Fibroblast of pulmonary artery (primary cell): ENCODE measurements around the gene COL5A1.

ENCODE experiments used
- DNase-seq: peaks from one replicate; pipeline ENCODE4 v3.0.0-alpha.2; 2010; ENCODE audit warnings: low read depth
- H3K4me3 ChIP-seq: replicated peaks from 2 replicates; pipeline ENCODE4 v1.5.1; 2011; ENCODE audit warnings: low read depth, mild to moderate bottlenecking, control low read depth, low read length, moderate library complexity
- TF ChIP-seq, protein P1 (sequence below): IDR thresholded peaks from 2 replicates; pipeline ENCODE4 v1.5.1; 2011; ENCODE audit warnings: mild to moderate bottlenecking, control low read depth, low read length, inconsistent platforms; ENCODE audit errors: missing control alignments

COL5A1 gene

DNA sequence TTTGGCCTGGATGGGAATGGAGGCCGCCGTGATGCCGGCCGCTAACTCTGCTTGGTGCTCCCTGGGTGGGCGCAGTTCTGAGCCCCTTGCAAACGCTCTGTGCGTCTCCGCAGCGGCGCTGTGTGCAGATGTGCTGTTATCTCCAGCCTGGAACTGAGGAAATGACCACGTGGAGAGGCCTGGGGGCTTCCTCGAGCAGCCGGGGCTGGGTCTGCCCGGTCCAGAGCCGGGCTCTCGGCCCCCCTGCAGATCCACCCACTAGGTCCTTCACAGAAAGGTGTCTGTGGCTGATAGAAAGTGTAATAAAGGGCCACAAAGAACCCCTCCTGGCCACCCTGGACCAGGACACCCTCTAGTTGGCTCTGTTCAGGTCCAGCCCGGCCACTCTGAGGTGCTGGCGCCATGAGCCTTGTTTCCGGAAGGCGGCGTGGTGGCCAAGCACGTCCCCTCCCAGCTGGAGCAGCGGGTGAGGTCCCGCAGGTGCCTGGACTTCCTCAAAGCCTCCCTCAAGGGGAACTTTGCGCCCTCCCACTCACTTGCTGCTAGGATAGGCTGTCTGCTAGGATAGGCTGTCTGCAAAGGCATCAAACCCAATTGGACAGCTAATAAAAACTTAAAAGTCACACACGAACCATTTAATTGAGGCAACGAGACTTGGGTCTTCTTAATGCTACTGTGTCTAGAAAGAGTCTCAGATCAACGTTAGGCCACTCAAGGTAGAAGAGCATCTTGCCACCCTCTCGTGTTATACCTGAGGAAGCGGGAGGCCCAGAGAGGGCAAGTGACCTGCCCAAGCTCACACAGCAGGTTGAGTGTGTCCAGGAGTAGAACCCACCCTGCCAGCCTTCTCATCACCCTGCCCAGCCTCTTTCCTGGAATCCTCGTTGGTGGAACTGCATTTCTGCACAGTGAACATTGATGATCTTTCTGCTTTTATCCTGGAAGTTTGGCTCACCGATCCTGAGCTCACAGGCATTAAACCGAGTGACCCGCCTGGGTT, 129.7 kb downstream of the COL5A1 start:
- no peak overlapping the region for H3K4me3 ChIP-seq
- DNase-seq, result no peak
- TF ChIP-seq, protein P1, sequence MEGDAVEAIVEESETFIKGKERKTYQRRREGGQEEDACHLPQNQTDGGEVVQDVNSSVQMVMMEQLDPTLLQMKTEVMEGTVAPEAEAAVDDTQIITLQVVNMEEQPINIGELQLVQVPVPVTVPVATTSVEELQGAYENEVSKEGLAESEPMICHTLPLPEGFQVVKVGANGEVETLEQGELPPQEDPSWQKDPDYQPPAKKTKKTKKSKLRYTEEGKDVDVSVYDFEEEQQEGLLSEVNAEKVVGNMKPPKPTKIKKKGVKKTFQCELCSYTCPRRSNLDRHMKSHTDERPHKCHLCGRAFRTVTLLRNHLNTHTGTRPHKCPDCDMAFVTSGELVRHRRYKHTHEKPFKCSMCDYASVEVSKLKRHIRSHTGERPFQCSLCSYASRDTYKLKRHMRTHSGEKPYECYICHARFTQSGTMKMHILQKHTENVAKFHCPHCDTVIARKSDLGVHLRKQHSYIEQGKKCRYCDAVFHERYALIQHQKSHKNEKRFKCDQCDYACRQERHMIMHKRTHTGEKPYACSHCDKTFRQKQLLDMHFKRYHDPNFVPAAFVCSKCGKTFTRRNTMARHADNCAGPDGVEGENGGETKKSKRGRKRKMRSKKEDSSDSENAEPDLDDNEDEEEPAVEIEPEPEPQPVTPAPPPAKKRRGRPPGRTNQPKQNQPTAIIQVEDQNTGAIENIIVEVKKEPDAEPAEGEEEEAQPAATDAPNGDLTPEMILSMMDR, result no peak

DNA sequence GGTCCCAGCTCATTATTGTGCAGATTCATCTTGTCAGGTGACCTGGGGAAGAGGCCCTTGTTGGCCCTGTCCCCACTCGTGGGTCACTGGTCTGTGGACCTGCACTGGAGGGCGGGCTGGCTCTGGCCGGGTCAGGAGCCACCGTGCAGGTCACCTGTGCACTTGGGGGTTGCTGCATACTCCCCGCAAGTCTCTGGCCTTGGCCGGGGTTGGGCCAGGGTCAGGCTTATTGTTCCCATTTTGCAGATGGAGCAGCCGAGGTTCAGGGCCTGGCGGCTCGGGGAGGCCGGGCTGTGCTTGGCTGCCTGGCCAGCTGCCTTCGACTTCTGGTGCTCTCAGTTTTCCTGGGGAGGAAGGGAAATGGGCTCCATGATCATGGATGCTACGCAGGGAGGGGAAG, 130.7 kb downstream of the COL5A1 start:
- H3K4me3 ChIP-seq, result no peak overlapping the region
- DNase-seq, result no peak
- TF ChIP-seq, protein P1, result no peak

DNA sequence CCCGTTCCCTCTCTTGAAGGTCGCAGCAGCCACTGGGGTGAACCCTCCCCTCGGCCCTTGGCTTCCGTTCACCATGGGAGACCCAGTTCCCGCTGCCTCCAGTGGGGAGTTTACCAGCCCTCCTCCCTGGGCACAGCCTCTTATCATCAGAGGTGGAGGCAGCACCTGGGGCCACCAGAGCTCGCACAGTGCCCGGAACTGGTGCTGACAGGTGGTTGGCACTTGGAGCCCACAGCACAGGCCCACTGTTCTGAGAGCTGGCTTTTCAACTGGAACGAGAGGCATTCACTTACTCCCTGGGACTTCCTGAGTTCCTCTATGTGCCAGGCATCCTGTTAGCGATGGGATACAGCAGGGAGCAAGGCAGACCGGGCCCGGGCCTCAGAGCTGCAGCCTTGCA, 132.2 kb downstream of the COL5A1 start:
- no peak for DNase-seq
- TF ChIP-seq, protein P1, result no peak
- H3K4me3 ChIP-seq, result no peak overlapping the region

DNA sequence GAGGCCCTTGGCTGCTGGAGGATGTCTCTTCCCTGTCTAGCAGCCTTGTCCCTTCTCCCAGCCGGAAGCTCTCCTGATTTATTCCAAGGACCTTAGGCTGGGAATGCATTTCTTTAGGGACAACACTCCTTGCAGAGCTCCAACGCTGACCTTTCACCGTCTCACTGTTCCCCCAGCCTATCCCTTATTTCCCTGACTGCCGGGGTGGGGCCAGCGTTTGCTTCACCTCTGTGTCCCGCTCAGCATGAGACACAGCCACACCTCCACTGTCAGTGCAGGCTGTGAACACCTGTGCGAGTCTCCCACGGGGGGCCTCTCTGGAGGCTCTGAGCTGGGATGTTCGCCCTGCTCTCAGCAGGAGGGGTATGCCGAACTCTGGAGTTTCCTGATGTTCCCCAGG, 132.8 kb downstream of the COL5A1 start:
- no peak overlapping the region for H3K4me3 ChIP-seq
- TF ChIP-seq, protein P1, result no peak
- DNase-seq, result no peak

DNA sequence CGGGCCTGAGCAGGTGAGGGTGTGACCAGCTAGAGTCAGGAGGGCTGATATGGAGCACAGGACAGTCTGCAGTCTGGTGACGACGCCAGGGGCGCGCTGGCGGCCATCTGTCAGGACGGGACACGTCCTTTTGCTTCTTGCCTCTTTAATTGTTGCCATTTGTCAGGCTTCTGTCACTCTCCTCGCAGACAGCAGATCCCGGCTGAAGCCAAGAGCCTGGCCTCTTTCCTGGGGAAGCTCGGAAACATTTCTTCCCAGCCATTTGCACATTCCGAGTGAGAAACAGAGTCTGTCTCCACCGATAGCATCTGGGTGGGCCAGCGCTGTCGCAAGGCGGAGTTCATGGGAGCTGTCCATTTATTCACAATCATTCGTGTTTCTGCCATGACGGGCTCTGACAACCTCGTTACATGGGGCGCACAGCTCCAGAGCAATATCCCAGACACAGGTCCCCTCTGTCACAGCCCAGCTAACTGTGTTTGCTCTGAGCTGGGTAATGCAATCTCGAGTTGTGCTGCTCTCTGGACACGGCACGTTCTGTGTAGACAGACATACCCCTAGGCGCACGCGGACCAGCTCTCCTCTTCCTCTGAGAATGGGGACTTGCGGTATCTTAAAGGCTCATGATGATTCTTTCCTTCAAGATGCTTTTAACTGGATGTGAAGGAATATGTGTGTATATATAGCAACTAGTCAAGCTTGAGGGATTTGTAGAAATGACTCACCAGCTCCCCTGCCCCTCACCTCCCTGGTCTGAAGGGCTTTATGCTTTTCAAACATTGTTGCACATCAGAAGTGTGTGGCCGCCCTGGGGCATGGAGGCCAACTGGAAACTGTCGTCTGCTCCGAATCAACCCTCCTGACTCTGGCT, 133.7 kb downstream of the COL5A1 start:
- DNase-seq, result peak; percentile 20
- TF ChIP-seq, protein P1, result no peak
- no peak overlapping the region for H3K4me3 ChIP-seq

DNA sequence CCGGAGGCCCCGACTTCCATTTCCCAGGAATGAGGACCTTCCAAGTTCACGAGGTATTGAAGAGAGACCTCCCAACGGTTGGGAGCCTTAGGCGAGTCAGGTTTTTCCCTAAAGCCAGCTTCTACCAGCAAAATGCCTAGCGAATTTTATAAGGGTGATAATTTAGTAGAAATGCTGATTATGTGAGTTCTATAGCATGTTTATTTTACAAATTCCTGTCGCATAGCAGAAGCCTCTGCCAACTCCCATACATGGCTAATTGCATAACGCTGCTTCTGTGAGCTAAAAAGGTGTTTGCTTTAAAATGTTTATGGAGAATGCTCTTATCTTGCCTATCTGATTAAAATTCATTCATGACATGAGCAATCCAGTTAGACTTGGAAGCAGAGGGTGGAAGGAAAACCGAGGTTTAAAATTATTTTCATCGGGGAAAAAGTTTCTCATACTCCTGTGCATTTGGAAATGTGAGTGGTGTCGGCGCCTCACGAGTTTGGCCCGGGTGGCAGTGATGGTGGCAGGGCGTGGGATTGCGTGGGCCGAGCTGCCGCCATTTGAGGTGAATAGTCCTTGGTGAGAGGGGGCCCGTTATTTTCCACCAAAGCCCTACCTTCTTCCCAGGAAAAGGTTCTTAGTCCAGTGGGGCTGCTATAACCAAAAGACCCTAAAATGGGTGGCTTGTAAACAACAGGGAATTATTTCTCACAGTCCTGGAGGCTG, 134.6 kb downstream of the COL5A1 start:
- TF ChIP-seq, protein P1, result no peak
- DNase-seq, result peak; percentile 23

More for the DNA sequence above, 134.6 kb downstream of the COL5A1 start:
- H3K4me3 ChIP-seq, result no peak overlapping the region
